Measurements from ENCODE around the gene RCE1.
"Not testable (repeated sequence)": the region's sequence is repeated elsewhere in the genome, so short reads cannot be mapped to it uniquely, and the experiment has no call there.

RCE1 gene

DNA sequence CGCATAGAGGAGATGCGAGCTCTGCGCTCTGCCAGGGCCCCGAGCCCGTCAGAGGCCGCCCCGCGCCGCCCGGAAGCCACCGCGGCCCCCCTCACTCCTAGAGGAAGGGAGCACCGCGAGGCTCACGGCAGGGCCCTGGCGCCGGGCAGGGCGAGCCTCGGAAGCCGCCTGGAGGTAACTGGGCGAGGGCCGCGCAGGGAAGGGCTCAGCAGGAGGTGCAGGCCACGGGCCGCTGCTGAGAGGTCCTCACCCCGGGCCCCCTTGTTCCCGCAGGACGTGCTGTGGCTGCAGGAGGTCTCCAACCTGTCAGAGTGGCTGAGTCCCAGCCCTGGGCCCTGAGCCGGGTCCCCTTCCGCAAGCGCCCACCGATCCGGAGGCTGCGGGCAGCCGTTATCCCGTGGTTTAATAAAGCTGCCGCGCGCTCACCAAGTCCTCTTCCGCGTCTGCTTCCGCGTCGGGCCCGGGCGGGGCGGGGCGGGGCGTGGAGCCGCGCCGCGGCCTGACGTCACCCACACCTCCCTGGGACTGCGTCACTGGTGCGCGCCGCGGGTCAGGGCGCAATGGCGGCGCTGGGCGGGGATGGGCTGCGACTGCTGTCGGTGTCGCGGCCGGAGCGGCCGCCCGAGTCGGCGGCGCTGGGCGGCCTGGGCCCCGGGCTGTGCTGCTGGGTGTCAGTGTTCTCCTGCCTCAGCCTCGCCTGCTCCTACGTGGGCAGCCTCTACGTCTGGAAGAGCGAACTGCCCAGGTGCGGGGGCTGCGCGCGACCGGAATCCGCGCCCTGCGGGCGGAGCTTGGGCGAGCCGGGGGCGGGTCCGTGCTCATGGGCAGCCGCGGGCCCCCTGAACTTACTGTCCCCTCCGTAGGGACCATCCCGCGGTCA is at the start of gene RCE1:
TSS of gene RCE1 (plus strand) at position 546 of the 880 bp plus-strand sequence. CDS start at position 561, 15 bp downstream.
- DNase-seq, result peak; percentile 74 to 84

DNA sequence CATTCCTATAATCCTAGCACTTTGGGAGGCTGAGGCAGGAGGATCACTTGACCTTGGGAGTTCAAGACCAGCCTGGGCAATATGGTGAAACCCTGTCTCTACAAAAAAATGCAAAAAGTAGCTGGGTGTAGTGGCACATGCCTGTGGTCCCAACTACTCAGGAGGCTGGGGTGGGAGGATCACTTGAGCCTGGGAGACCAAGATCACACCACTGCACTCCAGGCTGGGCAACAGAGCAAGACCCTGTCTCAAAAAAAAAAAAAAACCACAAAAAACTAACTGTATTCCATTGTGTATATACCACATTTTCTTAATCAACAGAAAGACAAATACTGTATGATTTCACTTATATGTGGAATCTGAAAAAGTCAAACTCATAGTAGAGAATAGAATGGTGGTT is 43.4 kb upstream of the RCE1 start:
- not testable (repeated sequence) for DNase-seq

GRCh38 chr11:66800720-66801428 is 42.4 kb upstream of the RCE1 start:
- no peak for DNase-seq

DNA sequence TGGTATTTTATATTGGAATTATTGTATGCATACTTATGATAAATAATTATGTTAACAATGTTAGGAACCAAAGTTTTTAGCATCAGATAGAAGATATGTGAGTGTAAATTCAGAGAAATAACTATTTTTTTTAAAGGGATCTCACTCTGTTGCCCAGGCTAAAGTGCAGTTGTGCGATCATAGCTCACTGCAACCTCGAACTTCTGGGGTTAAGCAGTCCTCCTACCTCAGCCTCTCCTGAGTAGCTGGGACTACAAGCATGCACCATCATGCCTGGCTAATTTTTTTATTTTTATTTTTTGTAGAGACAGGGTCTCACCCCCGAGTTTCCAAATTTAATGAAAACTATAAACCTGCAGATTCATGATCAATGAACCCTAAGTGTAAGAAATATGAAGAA is 33.6 kb upstream of the RCE1 start:
- DNase-seq, result no peak

DNA sequence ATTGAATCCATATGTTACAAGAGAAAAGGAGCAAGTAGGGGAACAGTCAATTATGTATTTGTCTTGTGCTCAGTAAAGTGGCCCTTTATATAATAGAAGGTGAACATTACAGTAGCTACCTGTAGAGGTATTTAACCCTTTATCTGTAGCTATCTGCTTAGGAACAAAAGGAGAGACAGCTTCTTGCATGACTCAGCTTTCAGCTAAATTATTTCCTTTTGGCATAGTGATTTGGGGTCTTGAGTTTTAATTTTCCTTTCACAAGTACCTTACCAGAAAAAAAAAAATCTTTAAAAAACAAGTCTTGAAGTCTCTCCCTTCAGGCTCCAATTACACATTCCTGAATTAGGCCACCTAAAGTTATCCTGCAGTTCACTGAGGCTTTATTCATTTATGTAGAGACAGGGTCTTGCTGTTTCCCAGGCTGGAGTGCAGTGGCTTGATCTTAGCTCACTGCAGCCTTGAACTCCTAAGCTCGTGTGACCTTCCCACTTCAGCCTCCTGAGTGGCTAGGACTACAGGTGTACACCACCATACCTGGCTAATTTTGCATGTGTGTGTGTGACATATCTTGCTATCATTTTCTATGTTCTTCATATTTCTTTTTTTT is 32.6 kb upstream of the RCE1 start:
- no peak for DNase-seq

- no peak for DNase-seq
Measured at GRCh38 chr11:66814678-66815077, 28.6 kb upstream of the RCE1 start.

DNA sequence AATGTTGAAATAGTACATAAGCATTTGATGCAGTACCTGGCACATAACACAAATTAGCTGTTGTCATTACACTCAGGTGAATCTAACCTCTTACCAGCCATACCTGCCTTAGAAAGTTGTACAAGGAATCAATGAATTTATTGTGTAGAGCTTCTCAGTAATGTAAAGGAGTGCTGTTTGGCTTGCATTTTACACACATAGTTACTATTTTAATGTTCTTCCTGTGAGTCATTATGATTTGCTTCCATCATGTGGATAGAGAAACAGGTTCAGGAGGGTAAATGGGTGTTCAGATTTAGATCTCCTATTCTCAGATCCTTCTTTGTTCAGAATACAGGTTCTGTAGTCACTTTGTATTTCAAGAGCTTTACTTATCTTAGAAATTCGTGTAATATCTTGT is 27.6 kb upstream of the RCE1 start:
- DNase-seq, result no peak

- DNase-seq, result no peak
Measured at GRCh38 chr11:66818231-66818955, 24.8 kb upstream of the RCE1 start.

DNA sequence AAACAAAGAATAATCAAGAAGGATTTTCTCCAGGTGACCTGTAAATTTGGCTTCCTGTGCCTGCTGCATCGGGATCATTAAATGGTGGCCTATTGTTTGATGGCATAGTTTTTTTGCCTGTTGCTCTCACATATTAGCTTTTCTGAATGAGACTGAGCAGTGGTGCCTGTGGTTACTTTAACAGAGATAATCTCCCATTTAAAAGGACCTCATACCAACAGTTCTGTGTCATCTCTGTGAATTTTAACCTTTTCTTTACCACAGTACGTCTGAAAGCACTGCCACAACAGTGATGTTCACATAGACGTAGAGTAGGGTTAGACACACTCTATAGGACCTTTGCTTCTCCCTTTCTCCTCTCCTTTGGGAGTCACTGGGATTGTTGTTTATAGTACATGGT is 22.9 kb upstream of the RCE1 start:
- DNase-seq, result no peak

GRCh38 chr11:66820901-66821300 is 22.3 kb upstream of the RCE1 start:
- DNase-seq, result no peak

DNA sequence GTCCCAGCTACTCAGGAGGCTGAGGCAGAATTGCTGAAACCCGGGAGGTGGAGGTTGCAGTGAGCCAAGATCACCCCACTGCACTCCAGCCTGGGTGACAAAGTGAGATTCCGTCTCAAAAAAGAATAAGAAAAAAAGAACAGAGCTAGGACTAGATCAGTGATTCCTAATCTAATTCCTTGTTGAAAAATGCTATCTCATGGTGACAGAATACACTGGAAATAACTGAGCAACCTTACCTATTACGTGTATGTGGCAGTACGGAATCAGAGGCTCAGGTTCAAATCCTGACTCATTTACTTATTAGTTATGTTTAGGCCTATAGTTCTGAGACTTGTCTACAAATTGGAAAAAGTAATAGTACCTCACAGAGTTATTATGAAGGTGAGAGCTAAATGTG is 19.5 kb upstream of the RCE1 start:
- DNase-seq, result no peak

- DNase-seq, result not testable (repeated sequence)
Measured at GRCh38 chr11:66824573-66824972, 18.7 kb upstream of the RCE1 start.

- no peak for DNase-seq
Measured at GRCh38 chr11:66834539-66834845, 8.7 kb upstream of the RCE1 start.

- no peak for DNase-seq
Measured at GRCh38 chr11:66834943-66835342, 8.3 kb upstream of the RCE1 start.

- no peak for DNase-seq
Measured at GRCh38 chr11:66835768-66836405, 7.4 kb upstream of the RCE1 start.

DNA sequence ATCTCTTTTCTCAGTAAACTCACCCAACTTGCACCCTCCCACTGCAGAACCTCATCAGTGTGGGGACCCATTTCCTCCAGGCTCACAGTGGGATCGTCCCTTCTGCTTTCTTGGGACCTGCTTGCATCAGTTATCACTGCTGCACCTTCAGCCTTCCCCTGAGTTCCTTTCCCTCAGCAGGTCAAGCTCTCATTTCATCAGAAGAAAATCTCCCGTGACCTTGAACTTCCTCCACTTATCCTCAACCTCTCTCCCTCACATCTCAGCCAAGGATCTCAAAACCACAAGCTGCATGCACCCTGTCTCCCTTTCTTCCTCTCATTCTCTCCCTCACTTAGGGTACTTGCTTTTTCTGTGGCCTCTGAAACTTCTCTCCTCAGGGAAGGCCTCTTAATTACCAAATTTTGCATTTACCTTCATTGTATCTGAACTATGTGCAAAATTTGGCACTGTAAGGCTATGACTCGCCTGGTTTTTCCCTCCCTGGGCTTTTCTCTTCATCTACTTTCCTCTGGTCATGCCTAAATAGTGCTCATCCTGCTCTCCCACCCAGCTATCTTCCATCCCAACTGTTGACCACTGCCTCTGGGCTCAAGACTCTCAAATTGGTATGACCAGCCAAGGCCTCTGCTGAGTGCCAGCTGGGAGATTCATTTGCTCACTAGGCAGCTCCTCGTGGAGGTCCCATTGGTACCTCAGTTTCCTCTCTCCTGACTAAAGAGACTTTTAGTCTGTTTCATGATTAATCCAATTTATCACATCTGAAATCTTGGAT is 2.7 kb upstream of the RCE1 start:
- no peak for DNase-seq

DNA sequence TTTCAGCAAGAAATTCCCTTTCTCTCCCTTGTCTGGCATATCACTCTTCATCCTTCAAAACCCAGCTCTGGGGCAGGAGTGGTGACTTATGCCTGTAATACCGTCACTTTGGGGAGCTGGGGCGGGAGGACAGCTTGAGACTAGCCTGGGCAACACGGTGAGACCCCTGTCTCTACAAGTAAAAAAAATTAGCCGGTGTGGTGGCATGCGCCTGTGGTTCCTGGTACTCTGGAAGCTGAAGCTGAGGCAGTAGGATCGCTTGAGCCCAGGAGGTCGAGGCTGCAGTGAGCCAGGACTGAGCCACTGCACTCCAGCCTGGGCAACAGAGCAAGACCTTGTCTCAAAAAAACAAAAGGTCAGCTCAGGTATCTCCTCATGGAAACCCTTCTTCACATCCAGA is 1.4 kb upstream of the RCE1 start:
- DNase-seq, result no peak

DNA sequence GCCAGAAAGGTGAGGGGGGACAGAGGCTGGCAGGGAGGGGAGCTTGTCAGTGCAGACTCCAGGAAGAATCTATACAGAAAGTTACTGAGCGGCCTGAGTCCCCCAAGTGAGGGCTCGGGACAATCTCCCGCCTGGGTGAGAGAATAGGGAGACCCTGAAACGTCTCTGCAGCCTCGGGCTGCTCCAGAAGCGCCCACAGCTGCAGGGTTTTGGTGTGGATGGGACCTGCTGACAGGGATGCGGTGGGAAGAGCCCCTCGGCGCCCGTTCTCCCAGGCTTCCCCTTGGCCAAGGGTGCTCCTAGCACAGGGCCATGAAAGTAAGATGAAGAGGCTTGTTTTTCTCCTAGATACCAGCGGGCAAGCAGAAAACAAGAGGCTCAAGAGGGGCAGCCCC is 743 bp upstream of the RCE1 start:
- no peak for DNase-seq

DNA sequence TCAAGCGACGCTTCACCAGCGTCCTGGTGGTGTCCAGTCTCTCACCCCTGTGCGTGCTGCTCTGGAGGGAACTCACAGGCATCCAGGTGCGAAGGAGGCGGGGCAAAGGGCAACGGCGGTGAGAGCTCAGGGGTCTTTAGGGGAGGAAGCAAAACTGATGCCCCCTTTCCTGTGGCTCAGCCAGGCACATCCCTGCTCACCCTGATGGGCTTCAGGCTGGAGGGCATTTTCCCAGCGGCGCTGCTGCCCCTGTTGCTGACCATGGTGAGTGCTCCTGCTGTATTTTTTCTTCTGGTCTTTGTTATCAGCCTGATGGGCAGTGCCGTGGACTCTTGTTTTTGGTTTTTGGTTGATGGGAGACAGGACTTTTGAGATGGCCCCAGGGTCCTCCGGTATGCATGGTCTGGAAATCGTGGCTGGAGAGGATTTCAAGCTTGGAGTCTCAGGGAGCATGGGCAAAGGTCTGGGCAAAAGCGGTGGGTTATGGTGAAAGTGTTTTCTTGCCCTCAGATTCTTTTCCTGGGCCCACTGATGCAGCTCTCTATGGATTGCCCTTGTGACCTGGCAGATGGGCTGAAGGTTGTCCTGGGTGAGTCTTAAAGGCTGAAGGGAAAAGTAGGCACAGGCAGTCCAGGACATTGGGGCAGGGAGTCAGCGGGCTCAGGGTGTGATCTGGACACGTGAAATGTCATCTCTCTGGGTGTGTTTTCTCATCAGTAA is 695 bp downstream of the RCE1 start:
- DNase-seq, result no peak

DNA sequence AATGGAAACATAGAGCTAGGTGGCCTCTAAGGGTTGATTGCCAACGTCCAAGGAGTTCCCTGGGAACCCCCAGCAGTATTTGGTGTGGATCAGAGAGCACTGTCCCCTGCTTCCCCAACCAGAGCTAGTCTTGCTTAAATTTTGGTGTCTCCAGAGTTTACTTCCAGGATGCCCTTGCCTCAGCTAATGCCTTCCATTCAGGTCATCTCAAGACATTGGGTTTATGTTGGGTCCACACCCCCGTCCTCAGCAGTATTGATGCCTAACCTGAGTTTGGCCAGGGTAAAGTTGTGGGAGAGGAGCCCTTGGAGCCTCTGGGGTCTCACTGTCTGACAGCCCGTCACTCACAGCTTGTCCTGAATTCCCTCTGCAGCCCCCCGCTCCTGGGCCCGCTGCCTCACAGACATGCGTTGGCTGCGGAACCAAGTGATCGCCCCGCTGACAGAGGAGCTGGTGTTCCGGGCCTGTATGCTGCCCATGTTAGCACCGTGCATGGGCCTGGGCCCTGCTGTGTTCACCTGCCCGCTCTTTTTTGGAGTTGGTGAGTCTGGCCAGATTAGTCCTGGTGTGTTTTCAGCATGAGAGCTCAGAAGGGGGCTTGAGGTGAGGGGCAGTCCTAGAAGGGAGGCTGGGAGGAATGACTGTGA is 1.4 kb downstream of the RCE1 start:
- DNase-seq, result no peak
